Head of caudate nucleus (tissue), 42 donors: ENCODE data around the gene COPA.

Experiments
- DNase-seq, 42 donors: peaks; one replicate each; pipeline versions ENCODE4 v3.0.0 to v3.0.0-alpha.2; 2020 to 2021; ENCODE audit warnings: mixed read lengths in 7 of 42
- intact Hi-C: fragments of 100-400 bp; cut with DNase I; formaldehyde crosslinking; loops from one replicate; pipeline ENCODE4 v1.15.0; 2022

Gene COPA

GRCh38 chr1:160255781-160256300, 87.2 kb downstream of the COPA start:
- intact Hi-C loops = loop anchor here (10.0 kb wide), 1 partner anchor 119 kb away; no protein-coding TSS in a partner anchor
- DNase-seq = no peak

GRCh38 chr1:160251687-160252526, 91.1 kb downstream of the COPA start:
- peak; percentile 56 to 94 (median 84) for DNase-seq
- intact Hi-C loops = loop anchor here (2.0 to 10.0 kb wide), 3 partner anchors 60 to 151 kb away; partner anchors contain the start of gene CASQ1

- intact Hi-C loops = loop anchor here (5.0 to 10.0 kb wide), 2 partner anchors 59 to 124 kb away; partner anchors contain the start of gene CASQ1
- DNase-seq = no peak
Measured at GRCh38 chr1:160251011-160251410, 92.0 kb downstream of the COPA start.

GRCh38 chr1:160247053-160247452, 96.0 kb downstream of the COPA start:
- no peak for DNase-seq

GRCh38 chr1:160245434-160245833, 97.6 kb downstream of the COPA start:
- intact Hi-C loops = loop anchor here (5.0 kb wide), 1 partner anchor 33 kb away; no protein-coding TSS in a partner anchor
- DNase-seq = no peak

More at GRCh38 chr1:160247053-160247452, 96.0 kb downstream of the COPA start:
- intact Hi-C loops = loop anchor here (5.0 kb wide), 1 partner anchor 35 kb away; no protein-coding TSS in a partner anchor

- no peak for DNase-seq
- intact Hi-C loops = no loop called here
Measured at GRCh38 chr1:160244209-160244608, 98.8 kb downstream of the COPA start.

GRCh38 chr1:160243767-160244166, 99.3 kb downstream of the COPA start:
- intact Hi-C loops = no loop called here
- DNase-seq = no peak

GRCh38 chr1:160239582-160240299, 103.3 kb downstream of the COPA start:
- no peak for DNase-seq
- intact Hi-C loops = no loop called here
